ENCODE data around the gene HSD11B1.

The HSD11B1 gene

DNA sequence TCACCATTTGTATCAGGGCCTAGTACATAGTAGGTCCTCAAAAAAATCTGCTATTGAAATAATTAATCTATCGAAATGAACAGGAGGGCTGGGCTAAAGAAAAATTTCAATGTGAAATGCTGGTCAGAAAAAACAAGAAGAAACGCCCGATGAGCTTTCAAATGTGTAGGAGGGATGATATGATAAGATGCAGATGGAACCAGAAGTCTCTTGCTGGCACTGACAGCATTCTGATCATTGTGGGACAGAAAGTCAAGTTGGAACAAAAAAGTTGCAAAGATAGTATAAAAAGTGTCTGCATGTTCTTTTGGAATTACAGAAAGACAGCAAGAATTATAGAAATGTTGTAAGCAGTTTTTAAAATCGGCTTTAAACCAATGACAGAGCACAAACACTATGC, 18.3 kb upstream of the HSD11B1 start:
- ChIA-PET POLR2A (no interaction called here), CTCF (interaction anchor here (0.6 to 11.9 kb wide), 7 partner anchors 13 to 120 kb away, joined by 3 to 314 read pairs (median 4); no protein-coding TSS in a partner anchor)
- TF ChIP-seq, protein P1, sequence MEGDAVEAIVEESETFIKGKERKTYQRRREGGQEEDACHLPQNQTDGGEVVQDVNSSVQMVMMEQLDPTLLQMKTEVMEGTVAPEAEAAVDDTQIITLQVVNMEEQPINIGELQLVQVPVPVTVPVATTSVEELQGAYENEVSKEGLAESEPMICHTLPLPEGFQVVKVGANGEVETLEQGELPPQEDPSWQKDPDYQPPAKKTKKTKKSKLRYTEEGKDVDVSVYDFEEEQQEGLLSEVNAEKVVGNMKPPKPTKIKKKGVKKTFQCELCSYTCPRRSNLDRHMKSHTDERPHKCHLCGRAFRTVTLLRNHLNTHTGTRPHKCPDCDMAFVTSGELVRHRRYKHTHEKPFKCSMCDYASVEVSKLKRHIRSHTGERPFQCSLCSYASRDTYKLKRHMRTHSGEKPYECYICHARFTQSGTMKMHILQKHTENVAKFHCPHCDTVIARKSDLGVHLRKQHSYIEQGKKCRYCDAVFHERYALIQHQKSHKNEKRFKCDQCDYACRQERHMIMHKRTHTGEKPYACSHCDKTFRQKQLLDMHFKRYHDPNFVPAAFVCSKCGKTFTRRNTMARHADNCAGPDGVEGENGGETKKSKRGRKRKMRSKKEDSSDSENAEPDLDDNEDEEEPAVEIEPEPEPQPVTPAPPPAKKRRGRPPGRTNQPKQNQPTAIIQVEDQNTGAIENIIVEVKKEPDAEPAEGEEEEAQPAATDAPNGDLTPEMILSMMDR (IDR thresholded peaks at IDR 0.05; ENCODE audit: insufficient read depth, low read length, missing control alignments) = no peak
- H3K4me3 ChIP-seq (ENCODE audit: low read depth, low read length) = no peak overlapping the region
- no peak for DNase-seq (ENCODE audit: low read depth, low spot score)

DNA sequence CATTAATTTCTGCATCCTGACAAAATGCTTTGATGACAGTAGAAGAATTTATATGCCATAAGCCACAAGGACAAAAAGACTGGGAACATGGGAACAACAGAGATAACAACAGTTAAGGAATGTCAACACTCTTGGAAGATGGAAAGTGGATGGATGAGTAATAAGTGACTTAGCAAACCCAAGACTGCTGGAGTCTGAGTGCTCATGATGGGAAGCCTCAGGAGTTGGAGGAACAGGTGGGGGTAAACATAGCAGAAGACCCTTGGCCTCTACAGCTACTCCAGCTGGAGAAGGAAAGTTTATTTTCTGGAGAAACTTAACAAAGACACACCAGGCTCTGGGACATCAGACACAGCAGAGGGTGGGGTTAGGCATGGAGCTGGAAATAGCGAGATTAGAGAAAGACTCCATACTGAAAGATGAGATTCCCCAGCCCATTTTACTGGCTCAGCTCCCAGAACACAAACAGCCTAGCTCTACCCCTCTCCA, 15.9 kb upstream of the HSD11B1 start:
- TF ChIP-seq, protein P1 (IDR thresholded peaks at IDR 0.05; ENCODE audit: insufficient read depth, low read length, missing control alignments) = no peak
- CTCF ChIA-PET = interaction anchor here (0.9 to 11.9 kb wide), 9 partner anchors 9 to 118 kb away, joined by 3 to 314 read pairs (median 8); no protein-coding TSS in a partner anchor
- no peak for DNase-seq (ENCODE audit: low read depth, low spot score)
- POLR2A ChIA-PET = no interaction called here
- no peak overlapping the region for H3K4me3 ChIP-seq (ENCODE audit: low read depth, low read length)

DNA sequence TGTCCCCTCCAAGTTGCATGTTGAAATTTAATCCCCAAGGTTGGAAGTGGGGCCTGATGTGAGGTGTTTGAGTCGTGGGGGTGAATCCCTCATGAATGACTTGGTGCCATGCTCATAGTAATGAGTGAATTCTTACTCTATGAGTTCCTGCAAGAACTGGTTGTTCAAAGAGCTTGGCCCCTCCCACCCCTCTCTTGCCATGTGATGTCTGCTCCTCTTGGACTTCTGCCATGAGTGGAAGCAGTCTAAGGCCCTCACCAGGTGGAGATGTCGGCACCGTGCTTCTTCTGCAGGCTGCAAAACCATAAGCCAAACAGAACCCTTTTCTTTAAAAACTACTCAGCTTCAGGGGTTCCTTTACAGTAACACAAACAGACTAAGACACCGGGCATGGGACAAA, 15.2 kb upstream of the HSD11B1 start:
- POLR2A ChIA-PET = no interaction called here
- TF ChIP-seq, protein P1 (IDR thresholded peaks at IDR 0.05; ENCODE audit: insufficient read depth, low read length, missing control alignments) = no peak
- DNase-seq (ENCODE audit: low read depth, low spot score) = no peak
- no peak overlapping the region for H3K4me3 ChIP-seq (ENCODE audit: low read depth, low read length)
- CTCF ChIA-PET = interaction anchor here (0.8 to 11.9 kb wide), 12 partner anchors 13 to 126 kb away, joined by 3 to 314 read pairs (median 8); partner anchors contain the start of gene G0S2

DNA sequence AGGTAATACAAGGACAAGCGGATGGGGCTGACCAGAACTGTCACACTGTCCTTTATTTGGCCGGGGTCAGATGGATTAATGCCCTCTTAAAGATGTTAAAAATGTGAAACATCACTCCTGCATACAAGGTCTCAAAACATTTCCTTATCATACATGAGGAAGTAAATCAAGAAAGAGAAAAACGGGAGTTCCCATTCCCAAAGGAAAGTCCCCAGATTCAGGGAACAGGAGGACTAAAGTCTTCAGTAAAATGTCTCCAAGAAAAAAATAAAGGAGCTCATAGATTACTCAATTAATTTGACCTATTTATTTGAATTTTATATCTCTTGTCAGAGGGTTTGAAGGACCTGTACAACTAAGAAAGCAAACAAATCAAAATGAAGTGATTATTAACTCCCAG, 13.4 kb upstream of the HSD11B1 start:
- no peak overlapping the region for H3K4me3 ChIP-seq (ENCODE audit: low read depth, low read length)
- TF ChIP-seq, protein P1 (IDR thresholded peaks at IDR 0.05; ENCODE audit: insufficient read depth, low read length, missing control alignments) = no peak
- DNase-seq (ENCODE audit: low read depth, low spot score) = no peak
- POLR2A ChIA-PET = no interaction called here
- CTCF ChIA-PET = interaction anchor here (0.8 to 11.9 kb wide), 13 partner anchors 9 to 120 kb away, joined by 3 to 314 read pairs (median 10); partner anchors contain the start of genes CAMK1G and G0S2

DNA sequence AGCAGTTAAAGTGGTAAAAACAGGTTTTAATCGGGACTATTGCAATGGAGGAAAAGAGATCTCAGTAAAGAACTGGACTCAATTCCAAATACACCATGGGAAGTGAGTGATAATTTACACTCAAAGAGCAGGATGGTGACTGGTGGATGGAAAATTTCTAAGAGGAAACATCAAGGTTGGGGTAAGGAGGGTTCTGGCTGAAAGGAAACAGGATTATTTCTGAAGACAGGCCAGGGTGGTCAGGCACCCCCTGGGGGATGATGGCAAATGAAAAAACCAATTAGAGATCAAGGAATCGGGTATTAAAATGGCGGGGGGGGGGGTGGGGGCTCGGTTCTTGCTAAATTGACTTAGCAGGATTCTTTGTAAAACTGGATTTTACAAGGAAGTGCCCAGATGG, 12.3 kb upstream of the HSD11B1 start:
- POLR2A ChIA-PET = no interaction called here
- no peak overlapping the region for H3K4me3 ChIP-seq (ENCODE audit: low read depth, low read length)
- TF ChIP-seq, protein P1 (IDR thresholded peaks at IDR 0.05; ENCODE audit: insufficient read depth, low read length, missing control alignments) = no peak
- DNase-seq (ENCODE audit: low read depth, low spot score) = no peak
- CTCF ChIA-PET = interaction anchor here (0.8 to 11.9 kb wide), 21 partner anchors 10 to 121 kb away, joined by 3 to 314 read pairs (median 8); partner anchors contain the start of genes CAMK1G and G0S2

DNA sequence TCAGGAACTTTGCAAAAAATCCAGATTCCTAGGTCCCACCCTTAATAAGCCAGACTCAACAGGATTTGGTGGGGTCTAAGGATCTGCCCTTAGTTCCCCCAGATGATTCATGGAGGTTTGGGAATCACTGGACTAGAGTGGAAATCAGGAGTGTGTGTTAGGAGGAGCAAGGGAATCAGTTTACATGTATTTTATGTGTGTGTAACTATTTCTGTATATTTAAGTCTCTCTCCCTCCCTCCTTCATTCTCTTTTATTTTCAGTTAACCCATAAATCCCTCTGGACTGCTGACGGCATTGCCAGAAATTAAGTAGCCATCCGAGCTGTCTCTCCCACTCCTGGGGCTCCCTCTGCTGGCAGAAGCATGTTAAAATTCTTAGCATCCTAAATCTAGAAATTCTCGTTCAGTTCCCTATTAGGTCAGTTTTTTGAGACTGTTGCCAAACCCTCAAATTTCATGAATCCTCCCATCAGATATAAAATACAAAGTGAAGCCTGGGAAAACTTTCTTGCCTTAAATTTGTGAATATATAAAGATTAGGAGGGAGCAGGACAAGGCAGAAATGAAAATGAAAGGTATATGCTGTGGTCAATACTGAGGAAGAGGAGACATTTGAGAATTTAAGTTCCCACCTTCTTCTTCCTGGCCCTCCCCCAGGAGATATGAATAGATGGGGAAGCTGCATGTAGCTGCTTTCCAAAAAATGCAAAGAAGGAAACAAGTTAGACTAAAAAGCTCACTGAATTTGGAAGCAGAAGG, 11.7 kb upstream of the HSD11B1 start:
- peak; percentile 50 for DNase-seq (ENCODE audit: low read depth, low spot score)
- TF ChIP-seq, protein P1 (IDR thresholded peaks at IDR 0.05; ENCODE audit: insufficient read depth, low read length, missing control alignments) = peak; percentile 69
- CTCF ChIA-PET = interaction anchor here (0.6 to 11.9 kb wide), 27 partner anchors 10 to 122 kb away, joined by 3 to 314 read pairs (median 7); partner anchors contain the start of genes CAMK1G, G0S2 and HSD11B1
- POLR2A ChIA-PET = no interaction called here
- no peak overlapping the region for H3K4me3 ChIP-seq (ENCODE audit: low read depth, low read length)

Data from AG04449 (cell line).